ENCODE measurements around the gene C1orf141. TPM values are rescaled to one million over a fixed set of nuclear protein-coding genes. Genes with fewer than 3 reads are reported as not detected.

C1orf141 gene
- not detected in 2 replicates for total RNA-seq

DNA sequence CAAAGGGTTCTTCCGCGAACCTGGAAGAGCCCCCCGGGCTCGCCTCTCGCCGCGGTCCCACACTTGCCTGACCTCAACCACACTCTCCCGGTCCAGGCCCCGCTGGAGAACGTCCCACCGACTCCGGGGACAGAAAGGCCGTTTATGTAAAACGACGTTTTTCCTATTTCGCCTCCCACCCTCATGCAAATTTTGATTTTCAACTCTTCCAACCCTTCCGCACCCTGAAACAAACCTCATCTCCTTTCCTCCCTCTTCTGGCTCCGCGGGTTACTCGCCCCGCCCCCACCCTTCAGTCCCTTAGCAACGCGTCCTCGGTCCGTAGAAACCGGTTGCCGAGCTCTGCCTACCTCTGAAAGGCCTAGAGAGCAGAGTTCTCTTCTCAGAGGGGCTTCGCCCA lies at the start of gene C1orf141:
Gene C1orf141, minus strand, starts transcription at position 276 of the 400 bp plus-strand sequence. CDS start 7,730 bp downstream, outside the sequence.
- no peaks in the 10 kb centered on the region for H3K27me3 ChIP-seq (ENCODE audit: control insufficient read depth, insufficient read depth, low read length)
- TF ChIP-seq, protein P1, sequence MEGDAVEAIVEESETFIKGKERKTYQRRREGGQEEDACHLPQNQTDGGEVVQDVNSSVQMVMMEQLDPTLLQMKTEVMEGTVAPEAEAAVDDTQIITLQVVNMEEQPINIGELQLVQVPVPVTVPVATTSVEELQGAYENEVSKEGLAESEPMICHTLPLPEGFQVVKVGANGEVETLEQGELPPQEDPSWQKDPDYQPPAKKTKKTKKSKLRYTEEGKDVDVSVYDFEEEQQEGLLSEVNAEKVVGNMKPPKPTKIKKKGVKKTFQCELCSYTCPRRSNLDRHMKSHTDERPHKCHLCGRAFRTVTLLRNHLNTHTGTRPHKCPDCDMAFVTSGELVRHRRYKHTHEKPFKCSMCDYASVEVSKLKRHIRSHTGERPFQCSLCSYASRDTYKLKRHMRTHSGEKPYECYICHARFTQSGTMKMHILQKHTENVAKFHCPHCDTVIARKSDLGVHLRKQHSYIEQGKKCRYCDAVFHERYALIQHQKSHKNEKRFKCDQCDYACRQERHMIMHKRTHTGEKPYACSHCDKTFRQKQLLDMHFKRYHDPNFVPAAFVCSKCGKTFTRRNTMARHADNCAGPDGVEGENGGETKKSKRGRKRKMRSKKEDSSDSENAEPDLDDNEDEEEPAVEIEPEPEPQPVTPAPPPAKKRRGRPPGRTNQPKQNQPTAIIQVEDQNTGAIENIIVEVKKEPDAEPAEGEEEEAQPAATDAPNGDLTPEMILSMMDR (IDR thresholded peaks at IDR 0.05; ENCODE audit: insufficient read depth, low read length, severe bottlenecking), result no peak
- FAIRE-seq, result no peak
- H3K36me3 ChIP-seq (ENCODE audit: control insufficient read depth, insufficient read depth, low read length), result no peaks in the 10 kb centered on the region
- H3K4me3 ChIP-seq (ENCODE audit: low read depth, low read length), result no peak within 1 kb of the TSS
- no peak for DNase-seq (ENCODE audit: low read depth)

GRCh38 chr1:67175530-67176087 lies 40.8 kb upstream of the C1orf141 start:
- TF ChIP-seq, protein P1 (IDR thresholded peaks at IDR 0.05; ENCODE audit: insufficient read depth, low read length, severe bottlenecking), result no peak
- FAIRE-seq (no peak), DNase-seq (ENCODE audit: low read depth) (no peak)
- no peak overlapping the region for H3K4me3 ChIP-seq (ENCODE audit: low read depth, low read length)
- no peaks in the 10 kb centered on the region for H3K36me3 ChIP-seq (ENCODE audit: control insufficient read depth, insufficient read depth, low read length)
- H3K27me3 ChIP-seq (ENCODE audit: control insufficient read depth, insufficient read depth, low read length), result no peaks in the 10 kb centered on the region

DNA sequence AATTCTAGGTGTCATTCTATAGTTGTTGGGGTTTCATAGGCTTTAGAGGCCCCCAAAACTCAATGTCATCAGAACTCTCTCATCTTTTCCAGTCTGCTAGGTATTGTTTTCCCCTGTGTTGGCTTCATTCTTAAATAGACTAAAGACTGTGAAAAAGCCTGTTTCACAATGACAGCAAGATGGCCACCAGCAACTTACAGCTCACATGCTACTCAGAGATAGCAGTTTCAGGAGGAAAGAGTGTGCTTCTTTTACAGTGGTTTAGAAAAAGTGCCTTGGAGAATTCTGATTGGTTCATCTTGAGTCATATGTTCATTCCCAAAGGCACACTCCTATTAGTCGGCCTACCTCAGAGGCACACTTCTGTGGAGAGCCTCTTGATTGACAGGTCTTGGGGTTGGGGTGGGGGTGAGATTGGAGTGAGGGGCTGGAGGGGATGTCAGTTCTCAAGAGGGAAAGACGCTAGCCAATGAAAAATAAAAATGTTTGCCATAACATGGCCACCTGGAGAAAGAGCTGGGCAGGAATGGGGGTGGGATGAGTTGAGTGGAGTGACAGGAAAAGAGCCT lies 40.0 kb upstream of the C1orf141 start:
- Histone ChIP-seq H3K4me3 (ENCODE audit: low read depth, low read length) (no peak overlapping the region), H3K36me3 (ENCODE audit: control insufficient read depth, insufficient read depth, low read length) (no peaks in the 10 kb centered on the region), H3K27me3 (ENCODE audit: control insufficient read depth, insufficient read depth, low read length) (no peaks in the 10 kb centered on the region)
- FAIRE-seq (peak; percentile 7), DNase-seq (ENCODE audit: low read depth) (no peak)
- TF ChIP-seq, protein P1 (IDR thresholded peaks at IDR 0.05; ENCODE audit: insufficient read depth, low read length, severe bottlenecking), result no peak

- H3K36me3 ChIP-seq (ENCODE audit: control insufficient read depth, insufficient read depth, low read length), result no peaks in the 10 kb centered on the region
- TF ChIP-seq, protein P1 (IDR thresholded peaks at IDR 0.05; ENCODE audit: insufficient read depth, low read length, severe bottlenecking), result no peak
- H3K27me3 ChIP-seq (ENCODE audit: control insufficient read depth, insufficient read depth, low read length), result no peaks in the 10 kb centered on the region
- H3K4me3 ChIP-seq (ENCODE audit: low read depth, low read length), result no peak overlapping the region
- DNase-seq (ENCODE audit: low read depth) (no peak), FAIRE-seq (no peak)
Measured at GRCh38 chr1:67173988-67174387, 39.2 kb upstream of the C1orf141 start.

DNA sequence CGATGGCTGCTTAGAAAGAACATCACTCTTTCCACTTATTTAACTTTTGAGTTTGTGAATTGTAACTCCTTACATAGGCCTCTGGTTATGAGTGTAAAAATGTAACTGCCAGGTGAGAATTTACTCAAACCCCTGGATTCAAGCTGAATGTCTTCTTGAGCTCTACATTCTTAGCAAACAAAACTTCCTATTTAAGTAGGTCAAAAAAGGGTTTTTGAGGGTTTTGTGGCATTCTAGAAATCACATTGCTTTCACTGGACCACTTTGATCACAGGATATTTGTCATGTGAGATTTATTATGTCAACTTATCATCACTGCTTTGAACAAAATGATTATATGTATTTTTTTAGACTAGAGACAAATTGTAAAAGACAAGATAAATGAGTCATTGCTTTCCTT lies 37.2 kb upstream of the C1orf141 start:
- DNase-seq (ENCODE audit: low read depth) (no peak), FAIRE-seq (no peak)
- no peak overlapping the region for H3K4me3 ChIP-seq (ENCODE audit: low read depth, low read length)
- TF ChIP-seq, protein P1 (IDR thresholded peaks at IDR 0.05; ENCODE audit: insufficient read depth, low read length, severe bottlenecking), result no peak
- H3K36me3 ChIP-seq (ENCODE audit: control insufficient read depth, insufficient read depth, low read length), result no peaks in the 10 kb centered on the region
- no peaks in the 10 kb centered on the region for H3K27me3 ChIP-seq (ENCODE audit: control insufficient read depth, insufficient read depth, low read length)

DNA sequence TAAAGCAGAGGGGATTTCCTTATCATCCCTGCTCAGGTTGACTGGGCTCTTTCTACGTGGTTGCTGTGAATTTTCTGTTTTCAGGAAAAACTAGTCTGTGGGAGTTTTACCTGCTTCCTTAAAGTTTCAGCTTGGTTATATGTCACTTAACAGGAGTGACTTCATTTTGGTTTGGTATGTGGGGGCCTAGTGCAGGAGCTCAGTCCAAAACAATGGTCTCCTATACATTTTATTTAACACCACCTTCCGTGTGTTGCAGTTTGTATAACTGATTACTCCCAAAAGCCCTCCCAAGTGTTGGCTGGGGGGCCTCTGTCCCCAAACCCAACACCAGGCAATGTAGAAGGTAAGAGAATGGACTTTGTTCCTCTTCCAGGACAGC lies 36.8 kb upstream of the C1orf141 start:
- no peaks in the 10 kb centered on the region for H3K36me3 ChIP-seq (ENCODE audit: control insufficient read depth, insufficient read depth, low read length)
- TF ChIP-seq, protein P1 (IDR thresholded peaks at IDR 0.05; ENCODE audit: insufficient read depth, low read length, severe bottlenecking), result no peak
- FAIRE-seq (no peak), DNase-seq (ENCODE audit: low read depth) (no peak)
- H3K27me3 ChIP-seq (ENCODE audit: control insufficient read depth, insufficient read depth, low read length), result no peaks in the 10 kb centered on the region
- H3K4me3 ChIP-seq (ENCODE audit: low read depth, low read length), result no peak overlapping the region
